HG02870 (cell line): ENCODE data around the gene SMG7.

Experiments
- ATAC-seq: cut with Tn5 transposase; IDR thresholded peaks from one replicate; pipeline ENCODE4 v1.9.1; 2021; ENCODE audit warnings: mild to moderate bottlenecking, moderate library complexity; ENCODE audit not compliant: unreplicated experiment

SMG7 gene

GRCh38 chr1:183585038-183585437 is 112.7 kb downstream of the SMG7 start:
- ATAC-seq = no peak

- no peak for ATAC-seq
These were observed 114.2 kb downstream of the SMG7 start for GRCh38 chr1:183586455-183586854.

- no peak for ATAC-seq
These were observed 114.6 kb downstream of the SMG7 start for GRCh38 chr1:183586926-183587325.

- no peak for ATAC-seq
These were observed 116.5 kb downstream of the SMG7 start for GRCh38 chr1:183588827-183589226.

- ATAC-seq = no peak
These were observed 117.1 kb downstream of the SMG7 start for GRCh38 chr1:183589384-183589783.

- ATAC-seq = no peak
These were observed 117.6 kb downstream of the SMG7 start for GRCh38 chr1:183589874-183590243.

- peak; percentile 79 for ATAC-seq
These were observed 118.2 kb downstream of the SMG7 start, which contains the start of gene NCF2 for GRCh38 chr1:183590244-183591191. Gene NCF2 (minus strand): TSS chr1:183590459. CDS start chr1:183590329, 130 bp downstream.

- no peak for ATAC-seq
These were observed 120.4 kb downstream of the SMG7 start for GRCh38 chr1:183592733-183593132.

GRCh38 chr1:183593356-183593755 is 121.1 kb downstream of the SMG7 start:
- ATAC-seq = peak; percentile 45

- ATAC-seq = no peak
These were observed 123.2 kb downstream of the SMG7 start for GRCh38 chr1:183595537-183595936.

- ATAC-seq = no peak
These were observed 124.2 kb downstream of the SMG7 start for GRCh38 chr1:183596500-183596899.

- ATAC-seq = no peak
These were observed 125.5 kb downstream of the SMG7 start for GRCh38 chr1:183597656-183598347.

- ATAC-seq = peak; percentile 39
These were observed 126.1 kb downstream of the SMG7 start for GRCh38 chr1:183598386-183598785.

GRCh38 chr1:183600136-183600535 is 127.8 kb downstream of the SMG7 start:
- no peak for ATAC-seq

GRCh38 chr1:183600634-183601033 is 128.3 kb downstream of the SMG7 start:
- ATAC-seq = no peak

- ATAC-seq = no peak
These were observed 130.2 kb downstream of the SMG7 start for GRCh38 chr1:183602510-183602909.
